NOMO-1 treated with DMSO at 0.1 percent for 48 hours (cell line): ENCODE data around the gene GCAT.
"Not testable (repeated sequence)": the region's sequence is repeated elsewhere in the genome, so short reads cannot be mapped to it uniquely, and the experiment has no call there.

Source experiments
- DNase-seq: peaks from one replicate; lab custom pipeline; 2025; ENCODE audit not compliant: unreplicated experiment; lab: John Stamatoyannopoulos, UW

The GCAT gene

DNA sequence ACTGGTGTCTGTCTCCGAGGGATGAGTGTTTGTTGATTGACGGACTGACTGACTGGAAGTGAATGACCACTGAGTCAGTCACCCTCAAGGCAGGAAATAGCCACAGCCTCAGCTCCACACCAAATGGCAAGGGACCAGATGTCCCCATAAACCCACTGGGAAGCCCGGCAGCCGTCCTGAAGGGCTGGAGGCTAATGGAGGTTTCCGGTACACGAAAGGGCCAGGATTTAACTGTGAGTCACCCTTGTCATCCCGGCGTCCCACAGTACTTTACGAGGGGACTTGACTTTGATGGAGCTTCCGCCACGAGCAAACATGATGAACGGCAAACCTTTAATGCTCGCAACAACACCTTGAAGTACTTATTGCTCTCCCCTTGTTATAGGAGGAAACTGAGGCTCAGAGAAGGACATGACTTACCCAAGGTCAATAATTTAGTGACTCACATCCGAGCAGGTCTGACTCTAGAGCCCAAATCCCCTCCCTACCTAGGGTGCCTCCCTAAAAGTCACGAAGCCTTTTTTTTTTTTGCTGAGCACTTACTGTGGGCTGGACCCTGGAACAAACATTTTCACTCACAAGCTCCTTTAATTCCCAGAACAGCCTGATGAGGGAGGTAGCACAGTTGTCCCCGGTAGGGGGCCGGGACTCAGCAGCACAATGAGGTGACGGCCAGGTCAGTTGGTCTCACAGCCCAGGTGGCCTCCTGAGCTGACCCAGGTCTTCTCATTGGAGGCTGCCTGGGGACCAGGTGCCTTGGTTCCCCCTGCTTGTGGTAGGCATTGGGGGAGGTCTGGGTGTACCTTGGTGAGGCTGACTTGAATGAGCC is 25.2 kb upstream of the GCAT start:
- no peak for DNase-seq

DNA sequence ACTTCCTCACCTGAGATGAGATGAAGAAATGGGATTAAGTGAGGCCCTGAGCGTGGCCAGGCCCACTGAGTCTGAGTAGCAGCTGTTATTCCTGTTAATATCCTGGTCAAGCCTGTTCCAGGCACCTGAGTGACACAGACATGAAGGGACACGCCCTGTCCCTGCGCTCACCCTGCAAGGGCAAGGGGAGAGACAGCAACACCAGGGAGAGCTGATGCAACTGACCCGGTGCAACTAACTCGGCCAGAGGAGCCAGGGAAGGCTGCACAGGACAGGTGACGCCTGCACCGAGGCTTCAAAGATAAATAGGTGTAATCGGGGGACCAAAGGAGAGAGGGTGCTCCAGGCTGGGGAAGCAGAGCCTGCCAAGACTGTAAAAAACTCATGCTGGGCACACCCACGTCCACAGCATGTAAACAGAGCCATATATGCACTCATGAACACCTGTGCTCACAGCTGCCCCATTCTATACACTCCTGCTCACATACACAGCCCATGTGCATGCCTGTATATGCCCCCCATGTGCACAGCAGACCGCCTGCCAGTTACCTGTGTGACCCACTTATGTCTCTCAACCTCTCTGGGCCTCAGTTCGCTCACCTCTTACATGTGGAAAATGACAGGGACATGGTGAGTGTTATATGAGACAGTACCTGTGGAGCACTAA is 22.8 kb upstream of the GCAT start:
- DNase-seq, result no peak

DNA sequence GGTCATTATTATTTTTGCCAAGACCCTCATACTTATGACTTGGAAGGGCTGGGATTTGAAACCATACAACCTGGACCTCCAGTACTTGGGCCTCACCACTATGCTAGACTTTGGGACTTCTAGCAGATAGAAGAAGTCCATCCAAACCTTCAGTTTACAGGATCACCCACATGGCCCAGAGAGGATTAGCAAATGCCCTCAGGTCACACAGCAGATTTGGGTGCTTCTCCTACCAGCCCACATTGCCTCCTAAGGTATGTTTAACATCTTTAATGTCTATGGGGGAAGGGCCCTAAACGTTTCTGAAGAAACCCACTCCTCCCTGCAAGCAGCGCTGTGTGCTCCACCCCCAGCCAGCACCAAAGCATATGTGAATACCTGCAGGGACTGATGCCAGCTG is 17.5 kb upstream of the GCAT start:
- DNase-seq, result no peak

DNA sequence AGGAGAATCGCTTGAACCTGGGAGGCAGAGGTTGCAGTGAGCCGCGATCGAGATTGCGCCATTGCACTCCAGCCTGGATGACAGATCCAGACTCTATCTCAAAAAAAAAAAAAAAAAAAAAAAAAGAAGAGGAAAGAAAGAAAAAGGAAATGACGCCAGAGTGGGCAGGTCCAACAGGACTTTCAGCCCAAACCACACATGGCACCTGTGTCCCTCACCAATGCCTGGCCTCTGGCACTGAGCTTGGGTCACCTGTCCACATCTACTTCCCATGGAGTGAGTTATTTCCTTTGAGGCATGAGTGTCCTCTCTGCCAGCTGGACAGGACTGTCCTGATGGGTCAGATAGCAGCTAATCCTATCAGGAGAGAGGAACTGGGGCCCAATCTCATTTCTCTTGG is 15.2 kb upstream of the GCAT start:
- DNase-seq, result no peak

DNA sequence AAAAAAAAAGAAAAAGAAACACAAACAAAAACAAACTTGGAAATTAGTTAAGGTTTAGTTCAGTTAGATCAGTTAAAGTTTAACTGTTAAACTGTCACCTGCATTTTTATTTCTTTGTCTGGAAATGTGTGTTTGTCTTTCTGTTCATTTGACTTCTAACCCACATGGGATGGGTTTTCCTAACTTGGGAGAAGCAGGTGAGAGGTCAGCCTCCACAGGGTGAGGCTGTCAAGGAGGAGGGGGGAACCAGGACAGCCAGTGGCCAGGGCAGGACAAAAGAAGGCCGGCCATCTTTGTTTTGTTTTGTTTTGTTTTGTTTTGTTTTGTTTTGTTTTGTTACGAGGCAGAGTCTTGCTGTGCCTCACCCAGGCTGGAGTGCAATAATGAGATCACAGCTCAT is 13.4 kb upstream of the GCAT start:
- DNase-seq, result no peak

DNA sequence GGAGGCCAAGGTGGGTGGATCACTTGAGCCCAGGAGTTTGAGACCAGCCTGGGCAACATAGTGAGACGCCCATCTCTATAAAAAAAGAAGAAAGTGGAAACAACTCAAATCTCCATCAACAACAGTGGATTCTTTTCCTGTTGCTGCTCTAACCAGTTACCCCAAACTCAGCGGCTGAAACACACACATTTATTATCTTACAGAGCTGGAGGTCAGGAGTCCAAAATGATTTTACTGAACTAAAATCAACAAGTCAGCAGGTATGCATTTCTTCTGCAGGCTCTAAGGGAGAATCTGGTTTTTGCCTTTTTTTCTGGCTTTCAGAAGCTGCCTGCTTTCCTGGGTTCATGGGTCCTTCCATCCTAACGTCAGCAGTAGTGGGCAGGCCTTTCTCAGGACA is 11.7 kb upstream of the GCAT start:
- no peak for DNase-seq

DNA sequence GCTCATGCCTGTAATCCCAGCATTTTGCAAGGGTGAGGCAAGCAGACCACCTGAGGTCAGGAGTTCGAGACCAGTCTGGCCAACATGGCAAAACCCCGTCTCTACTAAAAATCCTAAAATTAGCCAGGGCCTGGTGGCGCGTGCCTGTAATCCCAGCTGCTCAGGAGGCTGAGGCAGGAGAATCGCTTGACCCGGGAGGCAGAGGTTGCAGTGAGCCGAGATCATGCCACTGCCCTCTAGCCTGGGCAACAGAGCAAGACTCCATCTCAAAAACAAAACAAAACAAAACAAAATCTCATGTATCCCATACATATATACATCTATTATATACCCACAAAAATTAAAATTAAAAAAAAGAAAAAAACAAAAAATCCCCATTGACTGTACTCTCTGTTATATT is 10.5 kb upstream of the GCAT start:
- DNase-seq, result not testable (repeated sequence)

DNA sequence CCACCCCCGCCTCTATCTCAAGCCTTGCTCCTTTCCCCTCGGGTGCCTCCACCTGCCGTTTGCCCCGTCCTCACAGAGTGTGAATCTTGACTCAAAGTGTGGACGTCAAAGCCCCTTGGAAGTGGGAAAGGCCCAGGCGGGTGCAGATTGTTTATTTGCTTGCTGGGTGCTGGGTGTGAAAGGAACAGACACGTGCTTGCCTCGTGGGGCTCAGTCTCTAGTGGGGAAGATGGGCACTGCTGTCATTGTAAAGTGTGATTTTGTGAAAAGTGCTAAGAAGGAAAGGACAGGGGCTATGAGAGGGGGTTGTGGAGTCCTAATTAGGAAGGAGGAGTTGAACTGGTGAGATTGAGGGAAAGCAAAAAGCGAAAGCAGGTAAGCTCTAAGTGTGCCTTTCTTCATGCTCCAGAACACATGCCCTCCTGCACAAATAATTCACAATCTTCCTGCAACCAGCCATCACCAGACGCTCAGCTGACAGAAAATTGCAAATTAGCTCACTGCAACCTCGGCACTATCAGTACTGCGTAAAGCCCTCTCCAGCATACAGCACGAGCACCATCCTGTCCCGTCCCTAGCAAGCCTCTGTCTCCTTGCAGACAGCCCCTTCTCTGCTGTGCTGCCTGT is 9.7 kb upstream of the GCAT start:
- DNase-seq, result no peak

DNA sequence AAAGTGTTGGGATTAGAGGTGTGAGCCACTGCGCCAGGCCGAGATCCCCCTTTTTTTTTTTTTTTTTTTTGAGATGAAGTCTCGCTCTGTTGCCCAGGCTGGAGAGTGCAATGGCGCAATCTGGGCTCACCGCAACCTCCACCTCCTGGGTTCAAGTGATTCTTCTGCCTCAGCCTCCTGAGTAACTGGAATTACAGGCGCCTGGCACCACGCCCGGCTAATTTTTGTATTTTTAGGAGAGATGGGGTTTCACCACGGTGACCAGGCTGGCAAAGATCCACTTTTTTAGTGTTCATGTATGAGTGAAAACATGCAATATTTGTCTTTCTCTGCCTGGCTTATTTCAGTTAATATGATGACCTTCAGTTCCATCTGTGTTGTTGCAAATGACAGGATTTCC is 7.8 kb upstream of the GCAT start:
- DNase-seq, result not testable (repeated sequence)

DNA sequence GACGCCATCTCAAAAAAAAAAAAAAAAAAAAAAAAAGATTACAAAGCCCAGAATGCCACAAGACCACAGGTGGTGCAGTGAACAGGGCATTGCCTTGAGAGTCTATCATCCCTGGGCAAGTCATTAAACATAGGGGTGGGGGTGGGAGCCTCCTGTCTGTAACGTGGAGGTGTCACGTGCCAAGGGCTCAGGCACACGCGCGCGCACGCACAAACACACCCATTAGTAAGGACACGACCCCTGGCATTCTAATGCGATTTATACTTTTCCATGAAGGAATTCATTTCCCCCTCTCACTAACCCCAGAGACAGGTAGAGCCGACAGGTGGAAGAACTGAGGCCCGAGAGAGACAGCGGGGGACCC is 5.8 kb upstream of the GCAT start:
- no peak for DNase-seq

DNA sequence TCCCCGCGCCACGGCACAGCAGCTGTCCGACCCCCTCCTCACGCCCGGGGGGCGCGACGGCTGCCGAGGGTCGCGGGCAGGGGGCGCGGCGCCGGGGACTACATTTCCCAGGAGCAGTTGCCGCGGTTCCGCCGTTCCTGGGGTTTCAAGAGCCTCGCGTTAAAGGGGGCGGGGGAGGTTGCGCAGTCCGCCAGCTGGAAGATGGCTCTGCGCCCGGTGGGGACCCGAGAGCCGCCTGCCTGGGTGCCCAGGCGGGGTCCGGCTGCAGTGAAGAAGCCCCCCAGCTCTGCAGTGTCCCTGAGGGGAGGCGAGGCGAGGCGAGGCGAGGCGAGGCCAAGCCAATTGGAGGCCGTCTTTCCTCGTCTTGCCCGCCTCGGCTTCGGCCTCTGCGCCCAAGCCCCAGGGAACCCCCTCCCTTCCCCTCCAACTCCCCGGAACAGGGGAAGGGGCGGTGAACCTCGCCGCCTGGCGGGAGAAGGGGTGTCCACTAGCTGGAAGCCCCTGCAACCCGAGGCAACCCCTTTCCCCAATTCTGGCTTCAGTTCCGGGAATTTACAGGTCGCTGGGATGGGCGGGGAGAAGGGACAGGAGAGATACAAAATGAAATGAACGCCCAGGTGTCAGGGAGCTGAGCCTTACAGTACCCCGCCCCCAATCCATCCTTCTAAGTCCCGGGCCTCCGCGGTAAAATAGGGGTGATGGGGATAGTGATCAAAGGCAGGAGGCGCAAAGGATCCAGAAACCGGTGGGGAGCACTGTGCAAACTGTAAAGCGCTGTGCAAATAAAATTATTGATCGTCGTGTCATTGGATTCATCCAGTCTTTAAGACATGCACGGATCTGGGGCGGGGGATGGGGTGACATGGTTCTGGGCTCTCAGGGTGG is 5.2 kb upstream of the GCAT start:
- DNase-seq, result peak; percentile 37

DNA sequence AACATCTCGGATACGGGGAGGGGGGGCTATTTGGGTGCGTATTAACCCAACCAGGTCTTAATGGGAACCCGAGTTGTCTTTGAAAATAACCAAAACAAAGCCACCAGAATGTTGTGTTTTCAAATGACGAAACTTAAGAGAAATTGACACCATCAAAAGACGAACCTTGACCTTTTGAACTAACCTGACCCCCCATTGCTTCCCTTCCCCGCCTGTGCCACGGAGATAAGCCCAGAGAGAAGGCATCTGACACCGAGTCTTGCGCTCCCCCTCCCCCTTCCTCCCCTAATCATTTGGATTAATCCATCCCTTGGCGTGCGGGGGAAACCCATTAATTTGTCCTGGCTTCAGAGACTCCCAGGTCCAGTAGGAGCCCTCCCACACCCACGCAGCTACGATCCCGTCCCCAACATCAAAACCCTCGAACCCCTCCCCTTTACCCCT is 4.5 kb upstream of the GCAT start:
- DNase-seq, result no peak

DNA sequence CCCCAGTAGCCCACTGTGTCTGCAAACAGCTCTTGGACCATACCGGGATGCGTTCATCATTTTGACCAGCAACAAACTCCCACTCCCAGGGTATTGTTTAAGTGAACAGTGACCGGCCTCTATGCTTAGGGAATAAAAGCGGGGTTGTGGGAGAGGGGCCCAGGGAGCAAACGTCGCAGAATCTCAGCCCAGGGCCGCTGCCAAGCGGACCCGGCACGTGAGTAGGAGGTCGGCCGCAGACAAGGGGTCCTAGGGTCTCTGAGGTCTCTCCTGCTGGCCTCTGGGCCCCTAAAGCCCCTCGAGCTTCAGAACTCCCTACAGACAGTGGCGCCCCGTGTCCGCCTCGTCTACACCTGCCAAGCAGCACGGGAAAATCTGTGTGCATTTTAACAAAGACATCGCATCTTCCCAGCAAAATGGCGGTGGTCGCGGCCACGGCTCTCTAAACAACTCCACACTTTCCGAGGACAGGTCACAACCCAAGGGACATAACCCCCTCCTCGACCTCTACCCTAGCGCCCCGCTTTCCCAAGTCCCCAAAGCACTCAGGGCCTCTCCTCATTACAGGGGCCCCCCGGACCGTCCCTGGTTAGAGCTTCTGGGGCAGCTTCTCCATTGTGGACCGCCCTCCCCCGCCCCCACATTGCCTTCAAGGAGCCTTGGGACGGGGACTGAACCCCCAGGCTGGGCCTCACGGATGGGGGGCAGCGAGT is 3.9 kb upstream of the GCAT start:
- DNase-seq, result no peak

DNA sequence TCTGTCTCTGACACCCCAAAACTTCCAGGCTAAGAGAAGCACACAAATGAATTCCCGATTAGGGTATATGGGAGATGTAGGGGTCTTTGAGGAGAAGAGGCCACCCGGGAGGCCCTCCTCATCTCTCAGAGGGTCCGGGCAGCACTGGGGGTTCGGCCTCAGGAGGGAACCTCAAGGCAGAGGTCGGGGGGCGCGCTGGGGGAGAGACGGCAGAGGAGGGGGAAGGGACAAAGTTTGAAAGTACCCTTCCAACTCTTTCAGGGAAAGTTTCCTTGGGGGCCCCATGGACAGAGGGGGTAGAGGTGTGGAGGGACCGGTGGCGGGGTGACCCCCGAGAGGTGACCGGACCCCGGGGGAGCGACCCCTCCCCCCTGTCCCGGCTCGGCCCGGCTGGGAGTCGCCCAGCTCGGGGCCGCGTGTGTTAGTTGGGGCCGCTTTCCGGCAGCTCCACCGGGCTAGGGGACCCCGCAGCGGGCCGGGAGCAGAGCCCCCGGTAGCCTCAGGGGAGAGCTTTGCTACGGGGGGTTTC is 3.3 kb upstream of the GCAT start:
- DNase-seq, result no peak

DNA sequence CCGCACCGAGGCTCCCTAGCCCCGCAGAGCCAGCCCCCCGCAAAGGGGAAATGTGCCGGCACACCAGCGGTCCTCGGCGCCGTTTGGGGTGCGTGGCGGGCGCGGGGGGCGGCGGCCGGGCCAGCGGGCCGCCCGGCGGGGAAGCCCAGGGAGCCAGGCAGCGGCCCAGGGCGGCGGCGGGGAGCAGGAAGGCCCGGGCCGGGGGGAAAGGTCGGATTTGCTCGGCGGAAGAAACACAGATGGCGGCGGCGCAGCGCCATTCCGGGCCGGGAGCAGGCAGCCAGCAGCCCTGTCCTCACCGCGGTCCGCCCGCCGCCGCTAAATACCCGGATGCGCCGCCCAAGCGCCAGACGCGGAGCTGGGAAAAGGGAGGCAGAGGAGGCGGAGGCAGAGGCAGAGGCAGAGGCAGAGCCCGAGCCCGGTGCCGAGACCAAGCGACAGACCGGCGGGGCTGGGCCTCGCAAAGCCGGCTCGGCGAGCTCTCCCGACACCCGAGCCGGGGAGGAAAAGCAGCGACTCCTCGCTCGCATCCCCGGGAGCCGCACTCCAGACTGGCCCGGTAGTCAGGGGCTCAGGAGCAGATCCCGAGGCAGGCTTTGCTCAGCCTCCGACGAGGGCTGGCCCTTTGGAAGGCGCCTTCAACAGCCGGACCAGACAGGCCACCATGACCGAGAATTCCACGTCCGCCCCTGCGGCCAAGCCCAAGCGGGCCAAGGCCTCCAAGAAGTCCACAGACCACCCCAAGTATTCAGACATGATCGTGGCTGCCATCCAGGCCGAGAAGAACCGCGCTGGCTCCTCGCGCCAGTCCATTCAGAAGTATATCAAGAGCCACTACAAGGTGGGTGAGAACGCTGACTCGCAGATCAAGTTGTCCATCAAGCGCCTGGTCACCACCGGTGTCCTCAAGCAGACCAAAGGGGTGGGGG is 2.6 kb upstream of the GCAT start:
- DNase-seq, result peak; percentile 60

DNA sequence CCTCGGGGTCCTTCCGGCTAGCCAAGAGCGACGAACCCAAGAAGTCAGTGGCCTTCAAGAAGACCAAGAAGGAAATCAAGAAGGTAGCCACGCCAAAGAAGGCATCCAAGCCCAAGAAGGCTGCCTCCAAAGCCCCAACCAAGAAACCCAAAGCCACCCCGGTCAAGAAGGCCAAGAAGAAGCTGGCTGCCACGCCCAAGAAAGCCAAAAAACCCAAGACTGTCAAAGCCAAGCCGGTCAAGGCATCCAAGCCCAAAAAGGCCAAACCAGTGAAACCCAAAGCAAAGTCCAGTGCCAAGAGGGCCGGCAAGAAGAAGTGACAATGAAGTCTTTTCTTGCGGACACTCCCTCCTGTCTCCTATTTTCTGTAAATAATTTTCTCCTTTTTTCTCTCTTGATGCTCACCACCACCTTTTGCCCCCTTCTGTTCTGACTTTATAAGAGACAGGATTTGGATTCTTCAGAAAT is 1.9 kb upstream of the GCAT start:
- DNase-seq, result no peak

DNA sequence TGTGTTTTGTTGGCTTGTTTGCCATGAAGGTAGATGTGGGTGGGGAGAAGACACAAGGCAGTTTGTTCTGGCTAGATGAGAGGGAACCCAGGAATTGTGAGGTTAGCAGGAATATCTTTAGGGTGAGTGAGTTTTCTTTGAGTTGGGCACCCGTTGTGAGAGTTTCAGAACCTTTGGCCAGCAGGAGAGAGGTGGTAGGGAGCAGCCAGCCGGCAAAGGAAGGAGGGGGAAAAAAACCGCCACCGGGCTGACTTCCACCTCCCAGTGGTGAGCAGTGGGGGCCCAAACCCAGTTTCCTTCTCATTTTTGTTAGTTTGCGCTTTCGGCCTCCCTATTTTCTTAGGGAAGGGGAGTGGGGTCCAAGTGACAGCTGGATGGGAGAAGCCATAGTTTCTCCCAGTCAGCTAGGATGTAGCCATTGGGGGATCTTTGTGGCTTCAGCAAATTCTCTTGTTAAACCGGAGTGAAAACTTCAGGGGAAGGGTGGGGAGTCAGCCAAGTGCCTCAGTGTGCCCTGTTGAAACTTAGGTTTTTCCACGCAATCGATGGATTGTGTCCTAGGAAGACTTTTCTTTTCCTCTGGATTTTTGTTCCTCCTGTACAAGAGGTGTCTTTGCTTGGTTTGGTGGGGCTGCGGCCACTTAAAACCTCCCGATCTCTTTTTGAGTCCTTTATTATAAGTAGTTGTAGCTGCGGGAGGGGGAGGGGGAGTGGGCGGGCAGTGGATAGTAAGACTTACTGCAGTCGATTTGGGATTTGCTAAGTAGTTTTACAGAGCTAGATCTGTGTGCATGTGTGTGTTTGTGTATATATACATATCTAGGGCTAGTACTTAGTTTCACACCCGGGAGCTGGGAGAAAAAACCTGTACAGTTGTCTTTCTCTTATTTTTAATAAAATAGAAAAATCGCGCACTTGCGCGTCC is 1.1 kb upstream of the GCAT start:
- DNase-seq, result peak; percentile 9

DNA sequence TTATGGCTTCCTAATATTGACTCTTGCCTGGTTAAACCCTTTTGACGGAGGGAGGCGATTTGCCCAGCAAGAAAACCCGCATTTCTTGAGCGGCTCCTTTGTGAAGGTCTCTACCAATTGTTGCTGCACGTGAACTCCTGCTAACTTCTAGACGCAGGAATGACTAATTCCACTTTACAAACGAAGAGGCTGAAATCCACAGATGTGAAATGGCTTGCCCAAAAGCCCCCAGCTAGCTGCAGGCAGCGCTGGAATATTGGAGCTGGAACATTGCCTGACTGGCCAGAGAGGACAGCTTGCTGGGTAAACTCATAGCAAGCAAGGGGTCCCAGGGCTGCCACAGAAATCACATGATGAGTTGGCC is 542 bp downstream of the GCAT start:
- peak; percentile 10 for DNase-seq
